HepG2 (cell line): ENCODE measurements around the gene CD4. TPM values are rescaled to one million over a fixed set of nuclear protein-coding genes. Genes with fewer than 3 reads are reported as not detected.

Experiments used
- AGO1 ChIP-seq: fragments of 200-400 bp; formaldehyde crosslinking; IDR thresholded peaks from 2 replicates; pipeline ENCODE4 v1.6.1; 2017; ENCODE audit warnings: mild to moderate bottlenecking, low read depth, low read length, moderate library complexity; ENCODE audit not compliant: poor library complexity, severe bottlenecking
- CBX2 ChIP-seq, 2 experiments: fragments of 200-600 bp in 1 of 2; sonication (generic); formaldehyde crosslinking in 1 of 2; IDR thresholded peaks; 2 replicates each; pipeline versions ENCODE4 v1.7.0 to v1.8.1; 2018 to 2022; ENCODE audit warnings: low read depth in 2 of 2, low read length in 1 of 2, mild to moderate bottlenecking in 1 of 2, missing genetic modification reagents in 1 of 2
- ELF1 ChIP-seq: sonication (generic); formaldehyde crosslinking; IDR thresholded peaks from 2 replicates; pipeline ENCODE4 v1.4.0; 2020; ENCODE audit warnings: missing genetic modification reagents
- ELF3 ChIP-seq: IDR thresholded peaks from 2 replicates; pipeline ENCODE4 v1.6.1; 2016; ENCODE audit warnings: missing genetic modification reagents, missing compliant biosample characterization
- HNRNPK ChIP-seq: fragments of 200-400 bp; formaldehyde crosslinking; IDR thresholded peaks from 2 replicates; pipeline ENCODE4 v1.6.1; 2018; ENCODE audit warnings: low read length, low read depth, moderate library complexity, mild to moderate bottlenecking; ENCODE audit not compliant: poor library complexity, severe bottlenecking
- ISX ChIP-seq: sonication (generic); formaldehyde crosslinking; conservative IDR thresholded peaks from 2 replicates; pipeline ENCODE4 v1.5.0; 2020; ENCODE audit warnings: missing genetic modification reagents
- SNAI1 ChIP-seq: sonication (generic); formaldehyde crosslinking; IDR thresholded peaks from 2 replicates; pipeline ENCODE4 v1.5.0; 2020; ENCODE audit warnings: mild to moderate bottlenecking, missing genetic modification reagents, borderline replicate concordance
- SP1 ChIP-seq, 2 experiments: fragments of 450-650 bp in 1 of 2; sonication (generic) in 1 of 2; formaldehyde crosslinking in 1 of 2; IDR thresholded peaks; 2 replicates each; pipeline versions ENCODE4 v1.4.0 to v1.6.1; 2016 to 2020; ENCODE audit warnings: missing genetic modification reagents in 1 of 2
- YEATS2 ChIP-seq: sonication (generic); formaldehyde crosslinking; IDR thresholded peaks from 2 replicates; pipeline ENCODE4 v1.4.0; 2020; ENCODE audit warnings: missing genetic modification reagents, borderline replicate concordance
- YY1 ChIP-seq: IDR thresholded peaks from 2 replicates; pipeline ENCODE4 v1.6.1; 2011; ENCODE audit warnings: low read length, low read depth, moderate library complexity, mild to moderate bottlenecking; ENCODE audit not compliant: insufficient read depth, insufficient replicate concordance
- ZFX ChIP-seq: sonication (generic); formaldehyde crosslinking; IDR thresholded peaks from 2 replicates; pipeline ENCODE4 v1.4.0; 2020; ENCODE audit warnings: mild to moderate bottlenecking, low read depth, missing genetic modification reagents, moderate library complexity
- ZNF274 ChIP-seq: sonication (generic); formaldehyde crosslinking; IDR thresholded peaks from 2 replicates; pipeline ENCODE4 v1.5.1; 2020; ENCODE audit warnings: mild to moderate bottlenecking, missing genetic modification reagents
- ZNF343 ChIP-seq: sonication (generic); formaldehyde crosslinking; IDR thresholded peaks from 2 replicates; pipeline ENCODE4 v1.4.0; 2020; ENCODE audit warnings: mild to moderate bottlenecking, missing genetic modification reagents
- ZNF484 ChIP-seq: sonication (generic); formaldehyde crosslinking; IDR thresholded peaks from 2 replicates; pipeline ENCODE4 v1.5.1; 2020; ENCODE audit warnings: mild to moderate bottlenecking, low read depth, missing genetic modification reagents, borderline replicate concordance
- ZNF768 ChIP-seq: sonication (generic); formaldehyde crosslinking; IDR thresholded peaks from 2 replicates; pipeline ENCODE4 v1.4.0; 2020; ENCODE audit warnings: missing genetic modification reagents
- polyA plus RNA-seq, 8 experiments: library from polyadenylated mRNA; depleted of rRNA in 3 of 8; stranded (reverse) in 7 of 8; unstranded in 1 of 8; fragments of >200 nt; fragmentation: Illumina TruSeq in 4 of 8; extraction: Trizol in 4 of 8; gene quantifications; 2 replicates each; pipeline versions ENCODE4 v1.2.1 to v1.2.3, GENCODE V29; 2011 to 2016; ENCODE audit warnings: low read depth in 4 of 8, missing spikeins in 1 of 8, mixed read lengths in 1 of 8; ENCODE audit not compliant: insufficient read depth in 1 of 8
- total RNA-seq, 5 experiments: library from RNA; depleted of rRNA; stranded (reverse); fragments of >200 nt; fragmentation: Illumina TruSeq; extraction: Trizol; gene quantifications; 2 replicates each; pipeline ENCODE4 v1.2.3, GENCODE V29; 2016; ENCODE audit warnings: low read depth in 1 of 5
- TF ChIP-seq, protein P1 (sequence below): sonication (generic); formaldehyde crosslinking; IDR thresholded peaks from 2 replicates; pipeline ENCODE4 v1.4.0; 2020; ENCODE audit warnings: missing genetic modification reagents, borderline replicate concordance
- TF ChIP-seq, protein P2 (sequence below): sonication (generic); formaldehyde crosslinking; conservative IDR thresholded peaks from 2 replicates; pipeline ENCODE4 v1.8.1; 2023; ENCODE audit warnings: missing genetic modification reagents

The CD4 gene
- total and polyA plus RNA-seq, 2 of the 13 experiments (the other 11 are each of a cell fraction or from before 2014, with no cell fraction given): 0.07 to 0.95 TPM

DNA sequence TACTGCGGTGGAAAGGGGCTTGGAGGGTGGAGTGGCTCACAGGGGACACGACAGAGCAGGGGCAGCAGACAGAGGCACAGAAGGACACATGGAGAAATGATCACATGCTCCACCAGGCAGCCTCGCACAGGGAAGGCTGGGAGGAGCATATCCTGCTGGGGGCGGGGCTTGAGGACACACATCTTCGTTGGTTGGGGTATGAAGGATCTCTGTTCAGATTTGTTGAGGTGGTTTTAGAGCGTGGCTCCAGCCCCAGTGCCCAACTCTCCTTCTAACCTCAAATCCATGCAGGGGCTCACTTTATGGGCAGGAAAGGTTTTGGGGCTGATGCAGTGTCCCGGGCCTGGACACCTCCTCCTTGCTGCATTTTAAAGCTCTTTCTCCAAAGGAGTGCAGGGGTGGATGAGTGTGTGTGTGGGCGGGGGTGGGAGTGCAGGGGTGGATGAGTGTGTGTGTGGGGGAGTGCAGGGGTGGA lies 38.1 kb downstream of the CD4 start (continued):
- TF ChIP-seq CBX2 (IDR thresholded peaks at IDR 0.05; ENCODE audit: low read depth, low read length) (no peak), CBX2 (CRISPR knock-in tag; IDR thresholded peaks at IDR 0.05; ENCODE audit: low read depth) (no peak), ELF1 (CRISPR knock-in tag) (no peak), ZFX (CRISPR knock-in tag) (peak; percentile 24; the same call in 1 of the 2 replicates), SP1 (IDR thresholded peaks at IDR 0.05) (no peak), SP1 (CRISPR knock-in tag; IDR thresholded peaks at IDR 0.05) (peak; percentile 25; the same call in 1 of the 2 replicates), YEATS2 (peak; percentile 27; the same call in 1 of the 2 replicates), ELF3 (CRISPR knock-in tag) (peak; percentile 20; the same call in 1 of the 2 replicates), ZNF343 (no peak), YY1 (no peak), ZNF484 (CRISPR knock-in tag) (no peak), ZNF274 (CRISPR knock-in tag) (no peak), AGO1 (no peak), ZNF768 (CRISPR knock-in tag) (no peak), ISX (CRISPR knock-in tag) (no peak), HNRNPK (peak; percentile 61), SNAI1 (CRISPR knock-in tag) (no peak)
- TF ChIP-seq, protein P1, sequence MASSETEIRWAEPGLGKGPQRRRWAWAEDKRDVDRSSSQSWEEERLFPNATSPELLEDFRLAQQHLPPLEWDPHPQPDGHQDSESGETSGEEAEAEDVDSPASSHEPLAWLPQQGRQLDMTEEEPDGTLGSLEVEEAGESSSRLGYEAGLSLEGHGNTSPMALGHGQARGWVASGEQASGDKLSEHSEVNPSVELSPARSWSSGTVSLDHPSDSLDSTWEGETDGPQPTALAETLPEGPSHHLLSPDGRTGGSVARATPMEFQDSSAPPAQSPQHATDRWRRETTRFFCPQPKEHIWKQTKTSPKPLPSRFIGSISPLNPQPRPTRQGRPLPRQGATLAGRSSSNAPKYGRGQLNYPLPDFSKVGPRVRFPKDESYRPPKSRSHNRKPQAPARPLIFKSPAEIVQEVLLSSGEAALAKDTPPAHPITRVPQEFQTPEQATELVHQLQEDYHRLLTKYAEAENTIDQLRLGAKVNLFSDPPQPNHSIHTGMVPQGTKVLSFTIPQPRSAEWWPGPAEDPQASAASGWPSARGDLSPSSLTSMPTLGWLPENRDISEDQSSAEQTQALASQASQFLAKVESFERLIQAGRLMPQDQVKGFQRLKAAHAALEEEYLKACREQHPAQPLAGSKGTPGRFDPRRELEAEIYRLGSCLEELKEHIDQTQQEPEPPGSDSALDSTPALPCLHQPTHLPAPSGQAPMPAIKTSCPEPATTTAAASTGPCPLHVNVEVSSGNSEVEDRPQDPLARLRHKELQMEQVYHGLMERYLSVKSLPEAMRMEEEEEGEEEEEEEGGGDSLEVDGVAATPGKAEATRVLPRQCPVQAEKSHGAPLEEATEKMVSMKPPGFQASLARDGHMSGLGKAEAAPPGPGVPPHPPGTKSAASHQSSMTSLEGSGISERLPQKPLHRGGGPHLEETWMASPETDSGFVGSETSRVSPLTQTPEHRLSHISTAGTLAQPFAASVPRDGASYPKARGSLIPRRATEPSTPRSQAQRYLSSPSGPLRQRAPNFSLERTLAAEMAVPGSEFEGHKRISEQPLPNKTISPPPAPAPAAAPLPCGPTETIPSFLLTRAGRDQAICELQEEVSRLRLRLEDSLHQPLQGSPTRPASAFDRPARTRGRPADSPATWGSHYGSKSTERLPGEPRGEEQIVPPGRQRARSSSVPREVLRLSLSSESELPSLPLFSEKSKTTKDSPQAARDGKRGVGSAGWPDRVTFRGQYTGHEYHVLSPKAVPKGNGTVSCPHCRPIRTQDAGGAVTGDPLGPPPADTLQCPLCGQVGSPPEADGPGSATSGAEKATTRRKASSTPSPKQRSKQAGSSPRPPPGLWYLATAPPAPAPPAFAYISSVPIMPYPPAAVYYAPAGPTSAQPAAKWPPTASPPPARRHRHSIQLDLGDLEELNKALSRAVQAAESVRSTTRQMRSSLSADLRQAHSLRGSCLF (CRISPR knock-in tag): no peak
- TF ChIP-seq, protein P2, sequence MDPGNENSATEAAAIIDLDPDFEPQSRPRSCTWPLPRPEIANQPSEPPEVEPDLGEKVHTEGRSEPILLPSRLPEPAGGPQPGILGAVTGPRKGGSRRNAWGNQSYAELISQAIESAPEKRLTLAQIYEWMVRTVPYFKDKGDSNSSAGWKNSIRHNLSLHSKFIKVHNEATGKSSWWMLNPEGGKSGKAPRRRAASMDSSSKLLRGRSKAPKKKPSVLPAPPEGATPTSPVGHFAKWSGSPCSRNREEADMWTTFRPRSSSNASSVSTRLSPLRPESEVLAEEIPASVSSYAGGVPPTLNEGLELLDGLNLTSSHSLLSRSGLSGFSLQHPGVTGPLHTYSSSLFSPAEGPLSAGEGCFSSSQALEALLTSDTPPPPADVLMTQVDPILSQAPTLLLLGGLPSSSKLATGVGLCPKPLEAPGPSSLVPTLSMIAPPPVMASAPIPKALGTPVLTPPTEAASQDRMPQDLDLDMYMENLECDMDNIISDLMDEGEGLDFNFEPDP (CRISPR knock-in tag): no peak
